HepG2 (cell line): ENCODE results near the gene SRC. TPM values are rescaled to one million over a fixed set of nuclear protein-coding genes. Genes with fewer than 3 reads are reported as not detected.

Experiments
- AGO1 ChIP-seq: fragments of 200-400 bp; formaldehyde crosslinking; IDR thresholded peaks from 2 replicates; pipeline ENCODE4 v1.6.1; 2017; ENCODE audit warnings: mild to moderate bottlenecking, low read depth, low read length, moderate library complexity; ENCODE audit not compliant: poor library complexity, severe bottlenecking
- ARHGAP35 ChIP-seq: sonication (generic); formaldehyde crosslinking; IDR thresholded peaks from 2 replicates; pipeline ENCODE4 v1.9.0; 2022; ENCODE audit warnings: mild to moderate bottlenecking, inconsistent platforms, moderate library complexity, missing genetic modification reagents, borderline replicate concordance
- CREBL2 ChIP-seq: sonication (generic); formaldehyde crosslinking; IDR thresholded peaks from 2 replicates; pipeline ENCODE4 v1.8.1; 2023; ENCODE audit warnings: missing genetic modification reagents, mild to moderate bottlenecking, borderline replicate concordance
- CREM ChIP-seq, 2 experiments: sonication (generic) in 1 of 2; formaldehyde crosslinking in 1 of 2; IDR thresholded peaks; 2 replicates each; pipeline versions ENCODE4 v1.4.0 to v1.6.1; 2016 to 2020; ENCODE audit warnings: antibody characterized with exemption in 1 of 2, mild to moderate bottlenecking in 1 of 2, missing genetic modification reagents in 1 of 2
- FOXK2 ChIP-seq: fragments of 450-650 bp; IDR thresholded peaks from 2 replicates; pipeline ENCODE4 v1.6.1; 2016
- GLI4 ChIP-seq: sonication (generic); formaldehyde crosslinking; IDR thresholded peaks from 2 replicates; pipeline ENCODE4 v1.5.1; 2020; ENCODE audit warnings: missing genetic modification reagents, mild to moderate bottlenecking, moderate library complexity, borderline replicate concordance
- GTF2F1 ChIP-seq: fragments of 150-350 bp; IDR thresholded peaks from 2 replicates; pipeline ENCODE4 v1.6.1; 2014; ENCODE audit warnings: low read length
- HNF1A ChIP-seq, 2 experiments: sonication (generic) in 1 of 2; formaldehyde crosslinking in 1 of 2; IDR thresholded peaks; 2 replicates each; pipeline versions ENCODE4 v1.4.0 to v1.6.1; 2016 to 2020; ENCODE audit warnings: borderline replicate concordance in 1 of 2, low read depth in 1 of 2, mild to moderate bottlenecking in 1 of 2, missing genetic modification reagents in 1 of 2
- KLF16 ChIP-seq, 2 experiments: sonication (generic) in 1 of 2; formaldehyde crosslinking in 1 of 2; IDR thresholded peaks; 2 replicates each; pipeline versions ENCODE4 v1.6.1 to v1.8.0; 2016 to 2023; ENCODE audit warnings: missing genetic modification reagents in 2 of 2, missing compliant biosample characterization in 1 of 2
- MAFF ChIP-seq: IDR thresholded peaks from 2 replicates; pipeline ENCODE4 v1.6.1; 2011; ENCODE audit warnings: low read depth, low read length, improper control_type of control experiment
- MAFG ChIP-seq: sonication (generic); formaldehyde crosslinking; IDR thresholded peaks from 2 replicates; pipeline ENCODE4 v1.5.1; 2020; ENCODE audit warnings: mild to moderate bottlenecking, missing genetic modification reagents
- PCBP2 ChIP-seq: fragments of 200-400 bp; formaldehyde crosslinking; optimal IDR thresholded peaks from 2 replicates; pipeline ENCODE3; 2018; ENCODE audit warnings: low read length, low read depth; ENCODE audit not compliant: poor library complexity, severe bottlenecking
- RFXANK ChIP-seq: IDR thresholded peaks from 2 replicates; pipeline ENCODE4 v1.6.1; 2016
- WIZ ChIP-seq: sonication (generic); formaldehyde crosslinking; IDR thresholded peaks from 2 replicates; pipeline ENCODE4 v1.5.1; 2020; ENCODE audit warnings: mild to moderate bottlenecking, missing genetic modification reagents
- ZFP1 ChIP-seq: IDR thresholded peaks from 2 replicates; pipeline ENCODE4 v1.6.1; 2016
- ZNF12 ChIP-seq: sonication (generic); formaldehyde crosslinking; IDR thresholded peaks from 2 replicates; pipeline ENCODE4 v1.5.0; 2020; ENCODE audit warnings: missing genetic modification reagents
- ZNF326 ChIP-seq: sonication (generic); formaldehyde crosslinking; IDR thresholded peaks from 2 replicates; pipeline ENCODE4 v1.4.0; 2020; ENCODE audit warnings: missing genetic modification reagents, borderline replicate concordance
- ZNF441 ChIP-seq: sonication (generic); formaldehyde crosslinking; IDR thresholded peaks from 2 replicates; pipeline ENCODE4 v1.7.0; 2021; ENCODE audit warnings: missing genetic modification reagents, borderline replicate concordance
- ZNF562 ChIP-seq: sonication (generic); formaldehyde crosslinking; IDR thresholded peaks from 2 replicates; pipeline ENCODE4 v1.8.0; 2022; ENCODE audit warnings: missing genetic modification reagents, borderline replicate concordance
- ZNF580 ChIP-seq: IDR thresholded peaks from 2 replicates; pipeline ENCODE4 v1.6.1; 2016; ENCODE audit warnings: low read depth, borderline replicate concordance
- ZNF614 ChIP-seq: IDR thresholded peaks from 2 replicates; pipeline ENCODE4 v1.6.1; 2018; ENCODE audit warnings: missing biosample characterization, missing genetic modification reagents, inconsistent platforms, borderline replicate concordance
- polyA plus RNA-seq, 8 experiments: library from polyadenylated mRNA; depleted of rRNA in 3 of 8; stranded (reverse) in 7 of 8; unstranded in 1 of 8; fragments of >200 nt; fragmentation: Illumina TruSeq in 4 of 8; extraction: Trizol in 4 of 8; gene quantifications; 2 replicates each; pipeline versions ENCODE4 v1.2.1 to v1.2.3, GENCODE V29; 2011 to 2016; ENCODE audit warnings: low read depth in 4 of 8, missing spikeins in 1 of 8, mixed read lengths in 1 of 8; ENCODE audit not compliant: insufficient read depth in 1 of 8
- total RNA-seq, 5 experiments: library from RNA; depleted of rRNA; stranded (reverse); fragments of >200 nt; fragmentation: Illumina TruSeq; extraction: Trizol; gene quantifications; 2 replicates each; pipeline ENCODE4 v1.2.3, GENCODE V29; 2016; ENCODE audit warnings: low read depth in 1 of 5
- TF ChIP-seq, protein P1 (sequence below): sonication (generic); formaldehyde crosslinking; IDR thresholded peaks from 2 replicates; pipeline ENCODE4 v1.5.0; 2020; ENCODE audit warnings: missing genetic modification reagents

Gene SRC
- total and polyA plus RNA-seq, 2 of the 13 experiments (the other 11 are each of a cell fraction or from before 2014, with no cell fraction given): 54.7 to 192 TPM

DNA sequence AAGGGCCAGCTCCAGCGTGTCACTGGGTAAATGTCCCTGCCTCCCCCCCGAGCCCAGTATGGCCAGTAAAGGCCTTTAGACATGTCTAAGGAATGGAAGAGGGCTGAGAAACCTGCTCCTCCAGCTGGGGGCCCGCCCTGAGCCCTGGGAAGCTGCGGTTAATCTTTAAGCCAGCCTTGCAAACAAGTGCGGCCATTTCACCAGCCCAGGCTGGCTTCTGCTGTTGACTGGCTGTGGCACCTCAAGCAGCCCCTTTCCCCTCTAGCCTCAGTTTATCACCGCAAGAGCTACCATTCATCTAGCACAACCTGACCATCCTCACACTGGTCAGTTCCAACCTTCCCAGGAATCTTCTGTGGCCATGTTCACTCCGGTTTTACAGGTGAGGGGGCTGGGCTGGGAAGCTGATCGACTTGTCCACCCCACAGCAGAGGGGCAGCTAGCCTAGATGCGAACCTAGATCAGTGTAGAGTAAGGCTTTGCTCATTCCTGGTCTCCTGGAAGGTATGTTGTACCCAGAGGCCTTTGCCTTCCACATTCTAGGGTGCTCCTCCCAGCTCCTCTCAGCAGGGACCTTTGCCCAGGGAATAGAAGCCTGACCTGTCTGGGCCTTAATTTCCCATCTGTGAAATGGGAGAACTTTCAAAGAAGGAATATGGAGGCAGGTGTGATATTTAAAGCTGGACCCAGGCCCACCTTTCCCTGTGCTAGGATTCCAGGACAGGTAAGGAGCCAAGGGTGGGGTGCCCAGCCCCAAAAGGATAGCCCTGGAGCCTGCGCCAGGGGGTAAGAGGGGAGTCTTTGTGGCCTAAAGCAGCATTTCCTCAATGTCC lies 1.2 kb upstream of the SRC start (continued):
- TF ChIP-seq GLI4 (CRISPR knock-in tag) (peak; percentile 89), FOXK2 (no peak), RFXANK (CRISPR knock-in tag) (no peak), KLF16 (CRISPR knock-in tag; IDR thresholded peaks at IDR 0.05) (peak in 1 of 2 experiments; percentile 83; a peak in 1 of 4 replicates), ZNF562 (CRISPR knock-in tag) (no peak), ARHGAP35 (no peak; the same call in 1 of the 2 replicates), GTF2F1 (no peak), MAFG (CRISPR knock-in tag) (no peak), ZNF614 (CRISPR knock-in tag) (peak; percentile 68; the same call in 1 of the 2 replicates), MAFF (no peak), CREM (IDR thresholded peaks at IDR 0.05) (no peak), CREM (CRISPR knock-in tag; IDR thresholded peaks at IDR 0.05) (no peak), ZNF12 (CRISPR knock-in tag) (peak; percentile 77), PCBP2 (no peak), AGO1 (no peak), CREBL2 (no peak; the same call in 1 of the 2 replicates), HNF1A (IDR thresholded peaks at IDR 0.05; ENCODE audit: low read depth) (peak; percentile 97), HNF1A (CRISPR knock-in tag; IDR thresholded peaks at IDR 0.05; ENCODE audit: borderline replicate concordance) (peak; percentile 99), ZNF441 (CRISPR knock-in tag) (no peak), ZNF580 (peak; percentile 91), ZNF326 (CRISPR knock-in tag) (no peak), WIZ (CRISPR knock-in tag) (no peak), ZFP1 (CRISPR knock-in tag) (no peak; the same call in none of the 2 replicates)
- TF ChIP-seq, protein P1, sequence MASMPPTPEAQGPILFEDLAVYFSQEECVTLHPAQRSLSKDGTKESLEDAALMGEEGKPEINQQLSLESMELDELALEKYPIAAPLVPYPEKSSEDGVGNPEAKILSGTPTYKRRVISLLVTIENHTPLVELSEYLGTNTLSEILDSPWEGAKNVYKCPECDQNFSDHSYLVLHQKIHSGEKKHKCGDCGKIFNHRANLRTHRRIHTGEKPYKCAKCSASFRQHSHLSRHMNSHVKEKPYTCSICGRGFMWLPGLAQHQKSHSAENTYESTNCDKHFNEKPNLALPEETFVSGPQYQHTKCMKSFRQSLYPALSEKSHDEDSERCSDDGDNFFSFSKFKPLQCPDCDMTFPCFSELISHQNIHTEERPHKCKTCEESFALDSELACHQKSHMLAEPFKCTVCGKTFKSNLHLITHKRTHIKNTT: no peak
